Nephron progenitor cell (in vitro differentiated cells): ENCODE results near the gene PPCDC.

Experiments used
- DNase-seq: peaks from one replicate; pipeline ENCODE4 v3.0.0; 2021
- H3K27ac Mint-ChIP-seq: 2 replicates; pipeline ENCODE4 v1.8.0; 2021; ENCODE audit warnings: mild to moderate bottlenecking, moderate library complexity, mixed read lengths
- H3K27me3 Mint-ChIP-seq: 2 replicates; pipeline ENCODE4 v1.8.0; 2021; ENCODE audit warnings: mild to moderate bottlenecking, low read depth, mixed read lengths; ENCODE audit not compliant: poor library complexity
- H3K36me3 Mint-ChIP-seq: 2 replicates; pipeline ENCODE4 v1.8.0; 2021; ENCODE audit warnings: low read depth, mixed read lengths
- H3K4me1 Mint-ChIP-seq: 2 replicates; pipeline ENCODE4 v1.8.0; 2021; ENCODE audit warnings: mixed read lengths
- H3K4me3 Mint-ChIP-seq: 2 replicates; pipeline ENCODE4 v1.8.0; 2021; ENCODE audit warnings: mild to moderate bottlenecking, moderate library complexity, mixed read lengths
- H3K9me3 Mint-ChIP-seq: 2 replicates; pipeline ENCODE4 v1.8.0; 2021; ENCODE audit warnings: mild to moderate bottlenecking, moderate library complexity, mixed read lengths
- CTCF ChIP-seq: fragments of 200-600 bp; sonication (generic); IDR thresholded peaks from 2 replicates; pipeline ENCODE4 v1.5.0; 2021; ENCODE audit warnings: antibody characterized with exemption

The PPCDC gene

DNA sequence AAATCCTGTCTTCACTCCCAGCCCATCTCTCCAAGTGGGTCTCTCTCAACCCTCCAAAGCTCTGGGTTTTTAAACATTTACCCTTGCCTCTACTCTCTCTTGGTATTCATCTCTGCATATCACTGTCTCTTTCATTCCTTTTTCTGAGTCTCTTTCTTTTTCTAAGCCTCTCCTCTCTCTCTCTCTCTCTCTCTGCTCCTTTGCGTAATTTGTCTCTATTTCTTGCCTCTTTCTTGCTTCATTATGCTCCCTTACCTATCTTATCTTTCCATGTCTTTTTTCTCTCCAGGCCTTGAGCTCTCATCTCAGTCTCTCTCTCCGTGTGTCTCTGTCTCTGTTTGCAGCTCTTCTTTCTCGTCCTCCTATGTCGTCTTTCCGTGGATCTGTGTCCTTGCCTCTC, 28.7 kb upstream of the PPCDC start:
- peaks cover 78% of the 10 kb centered on the region for H3K27me3 Mint-ChIP-seq
- peaks cover 6% of the 10 kb centered on the region for H3K9me3 Mint-ChIP-seq
- H3K36me3 Mint-ChIP-seq: peaks cover 6% of the 10 kb centered on the region
- no peak overlapping the region for H3K27ac Mint-ChIP-seq
- no peak for DNase-seq
- peak overlapping the region; percentile 85 for H3K4me3 Mint-ChIP-seq
- H3K4me1 Mint-ChIP-seq: peaks cover 22% of the 10 kb centered on the region
- no peak for TF ChIP-seq CTCF

GRCh38 chr15:74995182-74995778, 28.1 kb upstream of the PPCDC start, which contains the start of gene SCAMP5:
Gene SCAMP5, plus strand, starts transcription at chr15:74995563. Its CDS starts 16,277 bp downstream, at chr15:75011840.
- Mint-ChIP-seq H3K27ac (no peak within 1 kb of the TSS), H3K36me3 (peaks cover 6% of the 10 kb centered on the region), H3K27me3 (peaks cover 75% of the 10 kb centered on the region), H3K9me3 (peaks cover 6% of the 10 kb centered on the region), H3K4me3 (peak within 1 kb of the TSS; percentile 85), H3K4me1 (peaks cover 22% of the 10 kb centered on the region)
- DNase-seq: peak; percentile 99
- no peak for TF ChIP-seq CTCF

- H3K4me1 Mint-ChIP-seq: peaks cover 27% of the 10 kb centered on the region
- peaks cover 6% of the 10 kb centered on the region for H3K36me3 Mint-ChIP-seq
- peaks cover 6% of the 10 kb centered on the region for H3K9me3 Mint-ChIP-seq
- TF ChIP-seq CTCF: no peak
- peak overlapping the region; percentile 85 for H3K4me3 Mint-ChIP-seq
- peaks cover 71% of the 10 kb centered on the region for H3K27me3 Mint-ChIP-seq
- H3K27ac Mint-ChIP-seq: no peak overlapping the region
- DNase-seq: peak; percentile 47
Observed at GRCh38 chr15:74995779-74996765, 27.3 kb upstream of the PPCDC start.

GRCh38 chr15:74997141-74997540, 26.2 kb upstream of the PPCDC start:
- no peak for DNase-seq
- Mint-ChIP-seq H3K27ac (no peak overlapping the region), H3K36me3 (peaks cover 6% of the 10 kb centered on the region), H3K27me3 (peaks cover 70% of the 10 kb centered on the region), H3K9me3 (peaks cover 6% of the 10 kb centered on the region), H3K4me1 (peaks cover 24% of the 10 kb centered on the region), H3K4me3 (peak overlapping the region; percentile 85)
- no peak for TF ChIP-seq CTCF

GRCh38 chr15:74997543-74997942, 25.8 kb upstream of the PPCDC start:
- peaks cover 20% of the 10 kb centered on the region for H3K4me1 Mint-ChIP-seq
- peaks cover 6% of the 10 kb centered on the region for H3K36me3 Mint-ChIP-seq
- peaks cover 66% of the 10 kb centered on the region for H3K27me3 Mint-ChIP-seq
- peaks cover 6% of the 10 kb centered on the region for H3K9me3 Mint-ChIP-seq
- TF ChIP-seq CTCF: no peak
- no peak for DNase-seq
- H3K27ac Mint-ChIP-seq: no peak overlapping the region
- H3K4me3 Mint-ChIP-seq: peak overlapping the region; percentile 4
